GM23338 (cell line): Measurements from ENCODE around the gene LILRA5. TPM values are rescaled to one million over a fixed set of nuclear protein-coding genes. Genes with fewer than 3 reads are reported as not detected.

Experiments used
- ATAC-seq: fragments of 200-7000 bp; cut with Tn5 transposase; 3 replicates; pipeline ENCODE4 v1.9.1; 2020
- DNase-seq: peaks from one replicate; pipeline ENCODE4 v3.0.0-alpha.2; 2015; ENCODE audit warnings: low spot score
- H2AFZ ChIP-seq: fragments of 200-600 bp; sonication (generic); 2 replicates; pipeline ENCODE4 v1.8.0; 2016; ENCODE audit warnings: antibody characterized with exemption, mild to moderate bottlenecking, moderate library complexity
- H3F3A ChIP-seq: fragments of 200-600 bp; sonication (generic); replicated peaks from 2 replicates; pipeline ENCODE4 v1.8.0; 2017; ENCODE audit warnings: antibody characterized with exemption, mixed run types, low read depth
- H3K27ac ChIP-seq: fragments of 200-600 bp; sonication (generic); 2 replicates; pipeline ENCODE4 v1.6.1; 2016; ENCODE audit warnings: low read depth
- H3K27me3 ChIP-seq: fragments of 200-600 bp; sonication (generic); 2 replicates; pipeline ENCODE4 v1.8.0; 2016; ENCODE audit warnings: mild to moderate bottlenecking, mixed run types, moderate library complexity; ENCODE audit not compliant: insufficient read depth
- H3K36me3 ChIP-seq: fragments of 200-600 bp; sonication (generic); 2 replicates; pipeline ENCODE4 v1.8.0; 2016; ENCODE audit warnings: mild to moderate bottlenecking; ENCODE audit not compliant: insufficient read depth
- H3K4me1 ChIP-seq: fragments of 200-600 bp; sonication (generic); 2 replicates; pipeline ENCODE4 v1.8.0; 2016; ENCODE audit warnings: mild to moderate bottlenecking, moderate library complexity; ENCODE audit not compliant: insufficient read depth
- H3K4me2 ChIP-seq: fragments of 200-600 bp; sonication (generic); 2 replicates; pipeline ENCODE4 v1.7.1; 2017; ENCODE audit warnings: mixed run types
- H3K4me3 ChIP-seq: fragments of 200-600 bp; sonication (generic); 2 replicates; pipeline ENCODE4 v1.6.1; 2016; ENCODE audit warnings: mixed run types
- H3K79me2 ChIP-seq: fragments of 200-600 bp; sonication (generic); replicated peaks from 2 replicates; pipeline ENCODE4 v1.8.0; 2017; ENCODE audit warnings: mild to moderate bottlenecking; ENCODE audit not compliant: insufficient read depth
- H3K9me2 ChIP-seq: fragments of 200-600 bp; sonication (generic); 2 replicates; pipeline ENCODE4 v1.8.0; 2017; ENCODE audit not compliant: insufficient read depth
- H4K20me1 ChIP-seq: fragments of 200-600 bp; sonication (generic); replicated peaks from 2 replicates; pipeline ENCODE4 v1.8.0; 2017; ENCODE audit warnings: mild to moderate bottlenecking; ENCODE audit not compliant: insufficient read depth
- H3K27ac Mint-ChIP-seq: 2 replicates; pipeline ENCODE4 v1.8.0; 2020; ENCODE audit warnings: inconsistent platforms, mild to moderate bottlenecking, moderate library complexity, mixed read lengths
- H3K27me3 Mint-ChIP-seq: 3 replicates; pipeline ENCODE4 v1.8.0; 2022; ENCODE audit warnings: low read depth, mild to moderate bottlenecking, moderate library complexity, mixed read lengths, inconsistent platforms; ENCODE audit not compliant: insufficient read depth, poor library complexity
- H3K36me3 Mint-ChIP-seq: 3 replicates; pipeline ENCODE4 v1.8.0; 2021; ENCODE audit warnings: low read depth, mild to moderate bottlenecking, inconsistent platforms, moderate library complexity, mixed read lengths
- H3K4me1 Mint-ChIP-seq: 3 replicates; pipeline ENCODE4 v1.8.0; 2020; ENCODE audit warnings: mild to moderate bottlenecking, inconsistent platforms, mixed read lengths
- H3K4me3 Mint-ChIP-seq: 3 replicates; pipeline ENCODE4 v1.8.0; 2021; ENCODE audit warnings: moderate library complexity, mild to moderate bottlenecking, inconsistent platforms, mixed read lengths
- H3K9me3 Mint-ChIP-seq: 3 replicates; pipeline ENCODE4 v1.8.0; 2020; ENCODE audit warnings: moderate library complexity, mild to moderate bottlenecking, inconsistent platforms, mixed read lengths
- CREB1 ChIP-seq: fragments of 250-450 bp; sonication (Bioruptor Pico); IDR thresholded peaks from 2 replicates; pipeline ENCODE4 v1.5.0; 2020; ENCODE audit warnings: low read depth, mild to moderate bottlenecking, moderate library complexity
- EZH2 ChIP-seq: fragments of 200-600 bp; sonication (generic); IDR thresholded peaks from one replicate; pipeline ENCODE4 v1.8.0; 2017; ENCODE audit warnings: antibody characterized with exemption, mild to moderate bottlenecking, low read depth; ENCODE audit not compliant: unreplicated experiment
- EZH2phosphoT487 ChIP-seq: fragments of 200-600 bp; sonication (generic); IDR thresholded peaks from one replicate; pipeline ENCODE4 v1.8.1; 2018; ENCODE audit warnings: antibody characterized with exemption; ENCODE audit not compliant: unreplicated experiment
- JUNB ChIP-seq: IDR thresholded peaks from one replicate; pipeline ENCODE4 v1.6.1; 2016; ENCODE audit warnings: antibody characterized with exemption; ENCODE audit not compliant: unreplicated experiment
- NANOG ChIP-seq: IDR thresholded peaks from 2 replicates; pipeline ENCODE4 v1.6.1; 2016; ENCODE audit warnings: antibody characterized with exemption, borderline replicate concordance
- POLR2AphosphoS5 ChIP-seq: IDR thresholded peaks from 2 replicates; pipeline ENCODE4 v1.6.1; 2016; ENCODE audit warnings: antibody characterized with exemption, low read depth
- STAT1 ChIP-seq: IDR thresholded peaks from one replicate; pipeline ENCODE4 v1.6.1; 2016; ENCODE audit warnings: antibody characterized with exemption; ENCODE audit not compliant: unreplicated experiment
- ZNF114 ChIP-seq: fragments of 250-450 bp; sonication (Bioruptor Pico); IDR thresholded peaks from 2 replicates; pipeline ENCODE4 v1.5.0; 2020; ENCODE audit warnings: mild to moderate bottlenecking, moderate library complexity
- ZNF331 ChIP-seq: fragments of 250-450 bp; sonication (Bioruptor Pico); IDR thresholded peaks from 2 replicates; pipeline ENCODE4 v1.5.0; 2020; ENCODE audit warnings: low read depth, mild to moderate bottlenecking, moderate library complexity
- polyA plus RNA-seq: library from polyadenylated mRNA; unstranded; fragments of >200 nt; fragmentation: Nextera tagmentation; extraction: Ambion mirVana; gene quantifications from 2 replicates; pipeline ENCODE4 v1.2.1, GENCODE V29; 2016
- total RNA-seq: library from RNA; depleted of rRNA; stranded (reverse); fragments of >200 nt; shearing (Covaris generic); gene quantifications from 2 replicates; pipeline ENCODE4 v1.2.3, GENCODE V29; 2014
- TF ChIP-seq, protein P1 (sequence below): fragments of 250-450 bp; sonication (Bioruptor Pico); IDR thresholded peaks from 2 replicates; pipeline ENCODE4 v1.5.0; 2020; ENCODE audit warnings: mild to moderate bottlenecking, moderate library complexity
- TF ChIP-seq, protein P2 (sequence below), 2 experiments: fragments of 200-600 bp in 1 of 2; sonication (generic) in 1 of 2; conservative IDR thresholded peaks; 2 replicates each; pipeline versions ENCODE4 v1.5.1 to v1.6.1; 2016 to 2017; ENCODE audit warnings: antibody characterized with exemption in 2 of 2, low read depth in 2 of 2, mild to moderate bottlenecking in 2 of 2, moderate library complexity in 1 of 2
- TF ChIP-seq, protein P3 (sequence below): IDR thresholded peaks from one replicate; pipeline ENCODE4 v1.6.1; 2018; ENCODE audit warnings: antibody characterized with exemption; ENCODE audit not compliant: unreplicated experiment

The LILRA5 gene
- total and polyA plus RNA-seq, 2 experiments from 2014 or later: not detected

DNA sequence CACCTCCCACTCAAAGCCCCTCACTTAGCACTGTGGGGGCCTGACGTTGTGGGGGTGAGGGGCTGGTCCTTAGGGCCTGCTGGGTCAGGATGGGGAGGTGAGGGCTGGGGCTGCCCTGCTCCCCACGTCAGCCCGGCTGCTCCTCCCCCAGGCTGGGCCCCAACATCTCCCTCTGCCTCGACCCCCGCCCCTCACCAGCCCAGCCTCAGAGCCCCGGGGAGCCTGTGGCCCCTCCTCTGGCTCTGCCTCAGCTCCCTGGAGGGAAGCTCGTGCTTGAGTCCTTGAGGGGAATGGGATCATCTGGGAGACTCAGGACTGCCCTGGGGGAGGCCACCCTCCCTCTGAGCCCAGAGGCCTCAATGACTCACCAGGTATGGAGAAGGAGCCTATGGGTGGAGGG is 19.2 kb upstream of the LILRA5 start:
- no peak for DNase-seq
- no peak overlapping the region for H3K4me2 ChIP-seq
- Mint-ChIP-seq H3K36me3 (no peaks in the 10 kb centered on the region; the same call in 1 of the 3 replicates), H3K9me3 (no peaks in the 10 kb centered on the region), H3K4me1 (peaks cover 8% of the 10 kb centered on the region), H3K4me3 (no peak overlapping the region), H3K27me3 (peaks cover 6% of the 10 kb centered on the region), H3K27ac (no peak overlapping the region)
- TF ChIP-seq EZH2phosphoT487 (no peak), STAT1 (no peak), POLR2AphosphoS5 (no peak), ZNF331 (no peak), EZH2 (no peak), JUNB (no peak), CREB1 (CRISPR knock-in tag) (no peak), ZNF114 (CRISPR knock-in tag) (no peak), NANOG (no peak)
- TF ChIP-seq, protein P1, sequence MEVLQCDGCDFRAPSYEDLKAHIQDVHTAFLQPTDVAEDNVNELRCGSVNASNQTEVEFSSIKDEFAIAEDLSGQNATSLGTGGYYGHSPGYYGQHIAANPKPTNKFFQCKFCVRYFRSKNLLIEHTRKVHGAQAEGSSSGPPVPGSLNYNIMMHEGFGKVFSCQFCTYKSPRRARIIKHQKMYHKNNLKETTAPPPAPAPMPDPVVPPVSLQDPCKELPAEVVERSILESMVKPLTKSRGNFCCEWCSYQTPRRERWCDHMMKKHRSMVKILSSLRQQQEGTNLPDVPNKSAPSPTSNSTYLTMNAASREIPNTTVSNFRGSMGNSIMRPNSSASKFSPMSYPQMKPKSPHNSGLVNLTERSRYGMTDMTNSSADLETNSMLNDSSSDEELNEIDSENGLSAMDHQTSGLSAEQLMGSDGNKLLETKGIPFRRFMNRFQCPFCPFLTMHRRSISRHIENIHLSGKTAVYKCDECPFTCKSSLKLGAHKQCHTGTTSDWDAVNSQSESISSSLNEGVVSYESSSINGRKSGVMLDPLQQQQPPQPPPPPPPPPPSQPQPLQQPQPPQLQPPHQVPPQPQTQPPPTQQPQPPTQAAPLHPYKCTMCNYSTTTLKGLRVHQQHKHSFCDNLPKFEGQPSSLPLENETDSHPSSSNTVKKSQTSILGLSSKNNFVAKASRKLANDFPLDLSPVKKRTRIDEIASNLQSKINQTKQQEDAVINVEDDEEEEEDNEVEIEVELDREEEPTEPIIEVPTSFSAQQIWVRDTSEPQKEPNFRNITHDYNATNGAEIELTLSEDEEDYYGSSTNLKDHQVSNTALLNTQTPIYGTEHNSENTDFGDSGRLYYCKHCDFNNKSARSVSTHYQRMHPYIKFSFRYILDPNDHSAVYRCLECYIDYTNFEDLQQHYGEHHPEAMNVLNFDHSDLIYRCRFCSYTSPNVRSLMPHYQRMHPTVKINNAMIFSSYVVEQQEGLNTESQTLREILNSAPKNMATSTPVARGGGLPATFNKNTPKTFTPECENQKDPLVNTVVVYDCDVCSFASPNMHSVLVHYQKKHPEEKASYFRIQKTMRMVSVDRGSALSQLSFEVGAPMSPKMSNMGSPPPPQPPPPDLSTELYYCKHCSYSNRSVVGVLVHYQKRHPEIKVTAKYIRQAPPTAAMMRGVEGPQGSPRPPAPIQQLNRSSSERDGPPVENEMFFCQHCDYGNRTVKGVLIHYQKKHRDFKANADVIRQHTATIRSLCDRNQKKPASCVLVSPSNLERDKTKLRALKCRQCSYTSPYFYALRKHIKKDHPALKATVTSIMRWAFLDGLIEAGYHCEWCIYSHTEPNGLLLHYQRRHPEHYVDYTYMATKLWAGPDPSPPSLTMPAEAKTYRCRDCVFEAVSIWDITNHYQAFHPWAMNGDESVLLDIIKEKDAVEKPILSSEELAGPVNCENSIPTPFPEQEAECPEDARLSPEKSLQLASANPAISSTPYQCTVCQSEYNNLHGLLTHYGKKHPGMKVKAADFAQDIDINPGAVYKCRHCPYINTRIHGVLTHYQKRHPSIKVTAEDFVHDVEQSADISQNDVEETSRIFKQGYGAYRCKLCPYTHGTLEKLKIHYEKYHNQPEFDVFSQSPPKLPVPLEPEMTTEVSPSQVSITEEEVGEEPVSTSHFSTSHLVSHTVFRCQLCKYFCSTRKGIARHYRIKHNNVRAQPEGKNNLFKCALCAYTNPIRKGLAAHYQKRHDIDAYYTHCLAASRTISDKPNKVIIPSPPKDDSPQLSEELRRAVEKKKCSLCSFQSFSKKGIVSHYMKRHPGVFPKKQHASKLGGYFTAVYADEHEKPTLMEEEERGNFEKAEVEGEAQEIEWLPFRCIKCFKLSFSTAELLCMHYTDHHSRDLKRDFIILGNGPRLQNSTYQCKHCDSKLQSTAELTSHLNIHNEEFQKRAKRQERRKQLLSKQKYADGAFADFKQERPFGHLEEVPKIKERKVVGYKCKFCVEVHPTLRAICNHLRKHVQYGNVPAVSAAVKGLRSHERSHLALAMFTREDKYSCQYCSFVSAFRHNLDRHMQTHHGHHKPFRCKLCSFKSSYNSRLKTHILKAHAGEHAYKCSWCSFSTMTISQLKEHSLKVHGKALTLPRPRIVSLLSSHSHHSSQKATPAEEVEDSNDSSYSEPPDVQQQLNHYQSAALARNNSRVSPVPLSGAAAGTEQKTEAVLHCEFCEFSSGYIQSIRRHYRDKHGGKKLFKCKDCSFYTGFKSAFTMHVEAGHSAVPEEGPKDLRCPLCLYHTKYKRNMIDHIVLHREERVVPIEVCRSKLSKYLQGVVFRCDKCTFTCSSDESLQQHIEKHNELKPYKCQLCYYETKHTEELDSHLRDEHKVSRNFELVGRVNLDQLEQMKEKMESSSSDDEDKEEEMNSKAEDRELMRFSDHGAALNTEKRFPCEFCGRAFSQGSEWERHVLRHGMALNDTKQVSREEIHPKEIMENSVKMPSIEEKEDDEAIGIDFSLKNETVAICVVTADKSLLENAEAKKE (CRISPR knock-in tag): no peak
- TF ChIP-seq, protein P2, sequence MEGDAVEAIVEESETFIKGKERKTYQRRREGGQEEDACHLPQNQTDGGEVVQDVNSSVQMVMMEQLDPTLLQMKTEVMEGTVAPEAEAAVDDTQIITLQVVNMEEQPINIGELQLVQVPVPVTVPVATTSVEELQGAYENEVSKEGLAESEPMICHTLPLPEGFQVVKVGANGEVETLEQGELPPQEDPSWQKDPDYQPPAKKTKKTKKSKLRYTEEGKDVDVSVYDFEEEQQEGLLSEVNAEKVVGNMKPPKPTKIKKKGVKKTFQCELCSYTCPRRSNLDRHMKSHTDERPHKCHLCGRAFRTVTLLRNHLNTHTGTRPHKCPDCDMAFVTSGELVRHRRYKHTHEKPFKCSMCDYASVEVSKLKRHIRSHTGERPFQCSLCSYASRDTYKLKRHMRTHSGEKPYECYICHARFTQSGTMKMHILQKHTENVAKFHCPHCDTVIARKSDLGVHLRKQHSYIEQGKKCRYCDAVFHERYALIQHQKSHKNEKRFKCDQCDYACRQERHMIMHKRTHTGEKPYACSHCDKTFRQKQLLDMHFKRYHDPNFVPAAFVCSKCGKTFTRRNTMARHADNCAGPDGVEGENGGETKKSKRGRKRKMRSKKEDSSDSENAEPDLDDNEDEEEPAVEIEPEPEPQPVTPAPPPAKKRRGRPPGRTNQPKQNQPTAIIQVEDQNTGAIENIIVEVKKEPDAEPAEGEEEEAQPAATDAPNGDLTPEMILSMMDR (conservative IDR thresholded peaks at IDR 0.05; ENCODE audit: low read depth in 2 of 2): no peak
- TF ChIP-seq, protein P3, sequence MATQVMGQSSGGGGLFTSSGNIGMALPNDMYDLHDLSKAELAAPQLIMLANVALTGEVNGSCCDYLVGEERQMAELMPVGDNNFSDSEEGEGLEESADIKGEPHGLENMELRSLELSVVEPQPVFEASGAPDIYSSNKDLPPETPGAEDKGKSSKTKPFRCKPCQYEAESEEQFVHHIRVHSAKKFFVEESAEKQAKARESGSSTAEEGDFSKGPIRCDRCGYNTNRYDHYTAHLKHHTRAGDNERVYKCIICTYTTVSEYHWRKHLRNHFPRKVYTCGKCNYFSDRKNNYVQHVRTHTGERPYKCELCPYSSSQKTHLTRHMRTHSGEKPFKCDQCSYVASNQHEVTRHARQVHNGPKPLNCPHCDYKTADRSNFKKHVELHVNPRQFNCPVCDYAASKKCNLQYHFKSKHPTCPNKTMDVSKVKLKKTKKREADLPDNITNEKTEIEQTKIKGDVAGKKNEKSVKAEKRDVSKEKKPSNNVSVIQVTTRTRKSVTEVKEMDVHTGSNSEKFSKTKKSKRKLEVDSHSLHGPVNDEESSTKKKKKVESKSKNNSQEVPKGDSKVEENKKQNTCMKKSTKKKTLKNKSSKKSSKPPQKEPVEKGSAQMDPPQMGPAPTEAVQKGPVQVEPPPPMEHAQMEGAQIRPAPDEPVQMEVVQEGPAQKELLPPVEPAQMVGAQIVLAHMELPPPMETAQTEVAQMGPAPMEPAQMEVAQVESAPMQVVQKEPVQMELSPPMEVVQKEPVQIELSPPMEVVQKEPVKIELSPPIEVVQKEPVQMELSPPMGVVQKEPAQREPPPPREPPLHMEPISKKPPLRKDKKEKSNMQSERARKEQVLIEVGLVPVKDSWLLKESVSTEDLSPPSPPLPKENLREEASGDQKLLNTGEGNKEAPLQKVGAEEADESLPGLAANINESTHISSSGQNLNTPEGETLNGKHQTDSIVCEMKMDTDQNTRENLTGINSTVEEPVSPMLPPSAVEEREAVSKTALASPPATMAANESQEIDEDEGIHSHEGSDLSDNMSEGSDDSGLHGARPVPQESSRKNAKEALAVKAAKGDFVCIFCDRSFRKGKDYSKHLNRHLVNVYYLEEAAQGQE: no peak
- H3K4me1 ChIP-seq: no peaks in the 10 kb centered on the region
- no peaks in the 10 kb centered on the region for H4K20me1 ChIP-seq
- no peaks in the 10 kb centered on the region for H3K79me2 ChIP-seq
- no peaks in the 10 kb centered on the region for H3K36me3 ChIP-seq
- no peaks in the 10 kb centered on the region for H3F3A ChIP-seq
- no peak overlapping the region for H3K27ac ChIP-seq
- H3K9me2 ChIP-seq: no peaks in the 10 kb centered on the region
- no peak overlapping the region for H2AFZ ChIP-seq
- no peaks in the 10 kb centered on the region for H3K27me3 ChIP-seq
- no peak for ATAC-seq
- no peak overlapping the region for H3K4me3 ChIP-seq
